ENCODE data around the gene FN3KRP.
A peak's percentile ranks its signal among the peaks of the same experiment; 100 is the strongest.
"Not testable (repeated sequence)": the region's sequence is repeated elsewhere in the genome, so short reads cannot be mapped to it uniquely, and the experiment has no call there.

The FN3KRP gene

GRCh38 chr17:82767041-82767754 lies 50.7 kb downstream of the FN3KRP start:
- in situ Hi-C loops (cut with MboI; ENCODE audit: low pct_unique_long_range_greater_than_20kb, low sequenced_read_pairs) = no loop called here
- DNase-seq = peak; percentile 75

DNA sequence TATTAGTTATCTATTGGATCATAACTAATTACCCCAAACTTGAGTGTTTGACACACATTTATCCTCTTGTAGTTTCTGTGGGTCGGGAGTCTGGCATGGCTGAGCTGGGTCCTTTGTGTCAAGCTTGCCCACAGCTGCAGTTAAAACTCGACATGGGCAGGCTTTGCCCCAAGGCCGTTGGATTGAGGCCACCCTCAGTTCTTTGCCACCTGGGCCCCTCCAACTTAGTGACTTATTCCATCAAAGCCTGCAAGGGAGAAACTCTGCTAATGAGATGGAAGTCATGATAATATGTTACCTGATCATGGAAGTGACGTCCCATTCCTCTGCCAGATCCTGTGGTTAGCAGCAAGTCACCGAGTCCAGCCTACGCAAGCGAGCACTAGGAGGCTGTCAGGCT lies 52.5 kb downstream of the FN3KRP start:
- no peak for DNase-seq
- in situ Hi-C loops (cut with MboI; ENCODE audit: low pct_unique_long_range_greater_than_20kb, low sequenced_read_pairs) = no loop called here

GRCh38 chr17:82772026-82772425 lies 55.5 kb downstream of the FN3KRP start:
- no peak for DNase-seq
- in situ Hi-C loops (cut with MboI; ENCODE audit: low pct_unique_long_range_greater_than_20kb, low sequenced_read_pairs) = no loop called here

DNA sequence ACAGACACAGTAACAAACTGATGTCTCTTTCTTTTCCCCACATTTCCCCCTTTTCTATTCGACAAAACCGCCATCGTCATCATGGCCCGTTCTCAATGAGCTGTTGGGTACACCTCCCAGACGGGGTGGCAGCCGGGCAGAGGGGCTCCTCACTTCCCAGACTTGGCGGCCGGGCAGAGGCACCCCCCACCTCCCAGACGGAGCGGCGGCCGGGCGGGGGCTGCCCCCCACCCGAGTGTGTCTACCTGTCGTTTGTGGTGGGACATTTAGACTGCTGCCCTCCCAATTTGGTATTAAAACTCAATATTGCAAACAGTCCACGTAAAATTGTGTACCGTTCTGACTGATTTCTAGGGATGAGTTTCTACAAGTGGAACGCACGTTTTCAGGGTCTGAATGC lies 58.0 kb downstream of the FN3KRP start:
- in situ Hi-C loops (cut with MboI; ENCODE audit: low pct_unique_long_range_greater_than_20kb, low sequenced_read_pairs); DNase-seq: not testable (repeated sequence)

DNA sequence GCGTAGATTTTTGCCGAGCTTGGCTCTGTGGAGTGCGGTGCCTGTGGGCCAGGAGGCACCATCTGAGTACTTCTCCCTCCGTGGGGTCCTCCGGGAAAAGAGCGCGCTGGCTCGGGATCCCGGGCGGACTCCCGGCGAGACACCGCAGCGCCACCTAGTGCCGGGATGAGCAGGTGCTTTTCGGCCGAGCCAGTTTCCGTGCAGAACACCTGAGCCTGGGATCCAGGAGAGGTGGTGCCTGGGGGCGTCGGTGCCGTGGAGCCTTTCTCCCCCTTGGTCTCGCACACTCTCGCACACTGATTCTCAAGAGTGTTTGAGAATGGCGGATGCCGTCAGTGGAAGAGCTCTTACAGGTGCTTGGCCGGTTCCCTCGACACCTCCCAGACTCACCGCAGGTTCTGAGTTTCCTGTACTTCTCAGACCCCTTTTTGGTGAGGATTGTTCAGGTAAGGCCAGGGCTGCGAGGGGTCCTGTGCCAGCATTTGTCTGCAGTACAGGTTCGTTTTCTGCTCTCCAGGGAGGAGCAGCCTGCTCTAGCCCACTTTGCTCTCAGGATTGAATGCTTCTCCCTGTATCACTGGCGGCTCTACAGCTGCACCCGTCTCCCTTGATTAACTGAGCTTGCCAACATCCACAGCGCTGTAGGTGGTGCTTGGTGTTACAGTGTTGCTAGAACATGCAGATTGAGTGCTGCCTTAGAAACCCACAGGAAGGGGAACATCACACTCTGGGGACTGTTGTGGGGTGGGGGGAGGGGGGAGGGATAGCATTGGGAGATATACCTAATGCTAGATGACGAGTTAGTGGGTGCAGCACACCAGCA lies 58.7 kb downstream of the FN3KRP start:
- DNase-seq = no peak
- in situ Hi-C loops (cut with MboI; ENCODE audit: low pct_unique_long_range_greater_than_20kb, low sequenced_read_pairs) = no loop called here

DNA sequence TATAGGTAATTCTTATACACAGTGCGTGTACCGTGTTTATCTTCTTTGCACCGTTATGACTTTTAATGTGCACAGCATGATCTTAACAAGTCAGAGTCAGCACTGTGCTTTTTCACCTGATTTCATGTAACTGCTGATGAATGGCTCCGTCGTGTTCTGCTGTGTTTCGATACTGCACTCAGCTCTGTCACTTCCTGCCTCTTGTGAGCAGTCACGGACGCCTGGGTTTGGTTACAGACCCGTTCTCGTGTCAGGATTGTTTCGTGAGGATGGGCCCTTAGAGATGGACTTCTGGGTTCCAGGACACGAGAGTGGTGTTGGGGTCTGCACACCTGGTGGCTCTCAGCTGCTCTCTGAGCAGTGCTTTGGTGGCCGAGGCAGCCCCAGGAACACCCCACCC lies 59.9 kb downstream of the FN3KRP start:
- in situ Hi-C loops (cut with MboI; ENCODE audit: low pct_unique_long_range_greater_than_20kb, low sequenced_read_pairs) = no loop called here
- DNase-seq = no peak

Measured in KBM-7 (cell line).